Caki2 (cell line): Measurements from ENCODE around the gene RRAD. TPM values are rescaled to one million over a fixed set of nuclear protein-coding genes. Genes with fewer than 3 reads are reported as not detected.
"Not testable (repeated sequence)": the region's sequence is repeated elsewhere in the genome, so short reads cannot be mapped to it uniquely, and the experiment has no call there.

Experiments
- DNase-seq: peaks from one replicate; pipeline ENCODE4 v3.0.0-alpha.2; 2015; ENCODE audit warnings: low read depth
- in situ Hi-C: cut with HindIII; loops from 2 replicates; pipeline ENCODE4 v1.10.0; 2016; ENCODE audit warnings: low sequenced_read_pairs, low pct_unique_long_range_greater_than_20kb, mixed read lengths
- total RNA-seq: library from RNA; depleted of rRNA; stranded (reverse); fragments of >200 nt; shearing (Covaris generic); gene quantifications from 2 replicates; pipeline ENCODE4 v1.2.3, GENCODE V29; 2014; ENCODE audit warnings: low replicate concordance

Gene RRAD
- total RNA-seq, 1 experiment from 2014 or later, result 147 TPM

- DNase-seq, result no peak
- in situ Hi-C loops, result no loop called here
These were observed 18.2 kb downstream of the RRAD start for GRCh38 chr16:66906916-66907836.

GRCh38 chr16:66905633-66906539, 19.4 kb downstream of the RRAD start:
- in situ Hi-C loops, result no loop called here
- peak; percentile 85 for DNase-seq

- DNase-seq, result no peak
- in situ Hi-C loops, result no loop called here
These were observed 20.3 kb downstream of the RRAD start for GRCh38 chr16:66904846-66905632.

GRCh38 chr16:66904428-66904845, 20.9 kb downstream of the RRAD start:
- no peak for DNase-seq
- in situ Hi-C loops, result no loop called here

- in situ Hi-C loops, result no loop called here
- no peak for DNase-seq
These were observed 21.5 kb downstream of the RRAD start for GRCh38 chr16:66903544-66904427.

GRCh38 chr16:66902648-66903543, 22.4 kb downstream of the RRAD start:
- DNase-seq, result no peak
- in situ Hi-C loops, result no loop called here

GRCh38 chr16:66901626-66902025, 23.7 kb downstream of the RRAD start:
- no peak for DNase-seq
- in situ Hi-C loops, result no loop called here

GRCh38 chr16:66900721-66901441, 24.5 kb downstream of the RRAD start:
- in situ Hi-C loops, result no loop called here
- DNase-seq, result no peak

- in situ Hi-C loops, result no loop called here
- peak; percentile 77 for DNase-seq
These were observed 25.2 kb downstream of the RRAD start for GRCh38 chr16:66899945-66900710.

- DNase-seq, result peak; percentile 72
- in situ Hi-C loops, result no loop called here
These were observed 25.9 kb downstream of the RRAD start for GRCh38 chr16:66899310-66899944.

GRCh38 chr16:66898933-66899309, 26.4 kb downstream of the RRAD start:
- no peak for DNase-seq
- in situ Hi-C loops, result no loop called here

GRCh38 chr16:66898207-66898606, 27.1 kb downstream of the RRAD start:
- DNase-seq, result peak; percentile 64
- in situ Hi-C loops, result no loop called here

GRCh38 chr16:66896682-66897081, 28.7 kb downstream of the RRAD start:
- DNase-seq, result not testable (repeated sequence)

GRCh38 chr16:66895999-66896398, 29.3 kb downstream of the RRAD start:
- in situ Hi-C loops, result no loop called here
- DNase-seq, result no peak

More at GRCh38 chr16:66896682-66897081, 28.7 kb downstream of the RRAD start:
- in situ Hi-C loops, result not testable (repeated sequence)

GRCh38 chr16:66895689-66895979, 29.7 kb downstream of the RRAD start:
- in situ Hi-C loops, result no loop called here
- DNase-seq, result no peak
